GM19324 (cell line): Measurements from ENCODE around the gene CAND1.

Source experiments
- ATAC-seq: cut with Tn5 transposase; IDR thresholded peaks from one replicate; pipeline ENCODE4 v1.9.1; 2021; ENCODE audit warnings: mild to moderate bottlenecking, moderate library complexity; ENCODE audit not compliant: unreplicated experiment, low FRiP score

CAND1 gene

GRCh38 chr12:67268896-67269632, at the start of gene CAND1:
CAND1 (plus strand) TSS chr12:67269358; CDS start chr12:67269718, 360 bp downstream.
- ATAC-seq: peak; percentile 83

- no peak for ATAC-seq
Observed at GRCh38 chr12:67220065-67220464, 49.1 kb upstream of the CAND1 start.

- ATAC-seq: no peak
Observed at GRCh38 chr12:67222302-67222701, 46.9 kb upstream of the CAND1 start.

DNA sequence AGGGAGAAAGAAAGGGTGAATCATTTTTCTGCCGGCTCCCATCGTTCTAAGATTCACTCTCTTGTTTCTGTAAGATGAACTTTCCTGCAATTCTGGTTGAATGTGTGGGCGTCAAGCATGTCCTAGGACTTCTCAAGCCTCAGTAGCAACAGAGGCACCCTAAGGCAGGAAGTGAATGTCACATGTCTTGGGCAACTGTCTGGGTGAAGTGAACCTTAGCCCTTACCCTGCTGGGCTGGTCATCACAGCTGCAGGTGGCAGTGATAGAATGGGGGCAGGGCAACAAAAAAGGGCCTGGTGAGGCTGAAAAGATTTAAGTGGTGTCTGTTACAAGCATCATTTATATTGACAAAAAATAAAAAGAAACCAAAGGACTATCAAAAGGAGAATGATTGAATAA, 45.9 kb upstream of the CAND1 start:
- ATAC-seq: no peak

- ATAC-seq: no peak
Observed at GRCh38 chr12:67237231-67237630, 31.9 kb upstream of the CAND1 start.

DNA sequence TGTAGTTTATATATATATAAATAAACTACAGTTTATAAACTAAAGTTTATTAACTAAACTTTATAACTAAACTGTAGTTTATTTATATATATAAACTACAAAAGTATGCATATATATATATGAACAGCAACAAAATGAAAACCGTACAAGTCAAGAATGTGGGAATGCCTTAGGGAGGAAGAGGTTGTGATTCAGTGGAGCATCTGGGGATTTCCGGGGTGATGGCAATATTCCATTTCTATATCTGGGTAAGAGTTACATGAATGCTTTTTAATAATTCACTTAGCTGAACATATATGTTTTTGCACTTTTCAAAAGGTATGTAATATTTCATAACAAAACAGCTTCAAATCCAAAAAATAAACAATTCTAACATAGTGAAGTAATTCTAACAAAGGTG, 30.1 kb upstream of the CAND1 start:
- no peak for ATAC-seq

DNA sequence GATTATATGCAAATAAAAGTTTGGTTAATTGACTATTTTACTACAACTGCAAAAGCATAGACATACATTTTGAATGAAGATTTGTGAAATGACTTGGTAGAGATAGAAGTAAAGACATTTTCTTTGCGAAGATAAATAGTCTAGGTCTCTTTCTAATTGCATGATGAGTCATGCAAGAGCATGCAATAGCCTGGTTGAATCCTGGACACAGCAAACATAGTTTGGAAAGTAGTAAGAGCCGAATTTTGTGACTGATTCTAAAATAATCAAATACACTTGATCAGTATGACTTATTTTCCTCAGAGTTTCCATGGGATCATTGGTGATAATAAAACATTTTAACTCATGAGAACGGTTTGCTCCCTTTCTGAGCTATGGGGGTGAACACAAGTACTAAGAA, 27.7 kb upstream of the CAND1 start:
- no peak for ATAC-seq

DNA sequence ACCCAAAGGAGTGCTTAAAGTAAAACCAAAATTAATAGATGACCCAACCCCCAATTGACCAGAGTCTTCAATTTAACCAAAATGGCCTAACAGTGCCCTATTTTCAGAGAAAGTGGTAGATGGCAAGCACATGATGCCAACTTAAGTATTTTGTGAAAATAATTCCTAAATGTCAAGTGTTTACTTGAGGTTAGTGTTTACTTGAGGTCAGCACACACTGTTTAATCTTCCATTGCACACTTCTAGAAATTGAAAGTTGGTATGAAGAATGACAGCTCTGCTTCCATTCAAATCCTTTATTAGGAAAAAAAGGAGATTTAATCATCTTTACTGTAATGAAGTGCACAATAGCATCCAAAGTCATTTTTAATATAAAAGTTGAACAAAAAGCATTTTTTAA, 25.9 kb upstream of the CAND1 start:
- ATAC-seq: no peak

DNA sequence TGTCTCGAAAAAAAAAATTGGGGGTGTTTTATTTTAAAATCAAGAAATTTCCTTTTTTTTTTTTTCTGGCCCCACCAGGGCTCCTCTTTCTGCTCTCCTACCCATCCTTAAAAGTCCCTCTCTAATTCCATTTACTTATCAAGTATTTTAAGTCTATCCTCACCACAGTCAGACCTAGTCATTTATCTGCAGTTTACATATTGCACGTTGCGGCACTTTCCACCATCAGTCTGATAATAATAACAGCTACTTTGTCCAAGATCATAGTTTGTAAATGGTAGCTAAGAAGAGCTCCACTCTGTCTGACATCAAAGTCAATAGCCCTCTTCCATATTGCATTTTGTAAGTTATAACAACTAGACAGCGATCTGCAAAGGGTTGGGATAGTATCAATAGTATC, 23.6 kb upstream of the CAND1 start:
- no peak for ATAC-seq

DNA sequence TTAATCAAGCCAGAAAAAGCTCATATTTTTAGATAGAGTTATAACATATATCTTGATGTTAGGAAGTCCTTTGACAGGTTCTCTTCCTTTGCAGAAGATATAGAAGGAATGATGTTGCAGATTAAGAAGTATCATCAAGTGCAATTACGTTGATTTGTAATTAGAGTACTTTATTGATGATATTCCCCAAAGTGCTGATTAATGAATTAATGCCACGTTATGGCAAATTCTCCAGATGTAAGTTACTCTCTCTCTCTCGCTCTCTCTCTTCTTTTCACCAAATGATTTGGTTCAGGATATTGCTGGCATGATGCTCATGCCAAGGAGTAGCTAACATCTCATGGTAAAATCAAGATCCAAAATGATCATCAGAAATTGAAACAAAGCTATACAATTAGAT, 18.1 kb upstream of the CAND1 start:
- ATAC-seq: no peak

GRCh38 chr12:67254372-67255026, 14.7 kb upstream of the CAND1 start:
- ATAC-seq: no peak

DNA sequence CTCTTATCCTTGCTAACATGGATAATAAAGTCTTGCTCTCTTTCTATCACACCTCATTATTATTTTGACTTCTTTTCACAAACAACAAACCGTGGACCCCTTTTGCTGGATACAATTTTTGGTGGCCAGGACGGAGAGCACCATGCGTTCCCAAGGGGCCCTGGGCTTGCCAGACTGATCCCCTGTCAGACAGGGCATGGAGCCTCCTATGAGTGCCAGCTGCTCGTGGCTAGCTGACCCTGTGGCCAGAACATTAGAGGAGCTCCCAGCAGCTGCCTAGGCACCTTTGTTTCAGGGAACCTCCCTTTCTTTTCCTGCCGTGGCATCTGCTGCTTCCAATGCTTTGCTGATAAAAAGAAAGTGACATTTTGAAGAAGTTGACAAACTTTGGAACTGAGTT, 12.5 kb upstream of the CAND1 start:
- no peak for ATAC-seq

- no peak for ATAC-seq
Observed at GRCh38 chr12:67263471-67263870, 5.7 kb upstream of the CAND1 start.

- ATAC-seq: peak; percentile 82
Observed at GRCh38 chr12:67268335-67268895, 743 bp upstream of the CAND1 start.

- ATAC-seq: peak; percentile 16
Observed at GRCh38 chr12:67269633-67270573, 745 bp downstream of the CAND1 start.

- ATAC-seq: no peak
Observed at GRCh38 chr12:67270622-67271021, 1.5 kb downstream of the CAND1 start.

- no peak for ATAC-seq
Observed at GRCh38 chr12:67271976-67272375, 2.8 kb downstream of the CAND1 start.

DNA sequence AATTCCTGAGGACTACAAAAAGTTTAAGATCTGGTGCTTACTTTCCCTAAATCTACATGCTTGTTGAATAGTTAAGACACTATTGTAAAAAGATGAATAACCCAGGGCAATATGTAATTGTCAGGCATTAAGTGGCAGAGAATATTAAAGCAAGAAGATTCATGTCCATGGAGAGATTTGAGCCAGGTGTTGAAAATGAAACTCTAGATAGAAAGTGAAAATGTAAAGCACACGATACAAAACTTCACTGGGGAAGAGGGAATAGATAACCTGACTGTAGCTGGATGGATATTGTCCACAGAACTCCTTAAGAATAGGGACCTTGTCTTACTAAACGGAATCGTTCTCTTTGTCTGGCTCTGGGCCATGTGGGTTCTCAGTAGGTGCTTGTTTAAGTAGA, 5.0 kb downstream of the CAND1 start:
- no peak for ATAC-seq

GRCh38 chr12:67275380-67275913, 6.3 kb downstream of the CAND1 start:
- no peak for ATAC-seq

DNA sequence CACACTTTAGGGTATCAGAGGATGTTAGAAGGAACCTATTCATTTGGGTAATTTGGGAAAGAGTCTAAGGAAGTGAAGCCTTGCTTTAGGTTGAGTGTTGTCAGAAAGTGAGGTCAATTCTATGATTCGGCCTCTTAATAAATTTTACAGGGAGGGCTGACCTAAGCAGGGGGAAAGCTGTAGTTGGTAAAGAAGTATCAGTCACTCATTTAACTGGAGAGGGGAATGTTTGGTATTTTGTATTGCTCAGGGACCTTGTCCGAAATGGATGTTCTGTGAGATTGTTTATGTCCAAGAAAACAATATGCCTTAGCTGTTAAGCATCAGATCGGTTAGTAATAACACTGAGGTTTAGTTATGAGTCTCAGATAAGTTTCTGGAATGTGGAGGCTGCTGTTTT, 7.3 kb downstream of the CAND1 start:
- no peak for ATAC-seq

DNA sequence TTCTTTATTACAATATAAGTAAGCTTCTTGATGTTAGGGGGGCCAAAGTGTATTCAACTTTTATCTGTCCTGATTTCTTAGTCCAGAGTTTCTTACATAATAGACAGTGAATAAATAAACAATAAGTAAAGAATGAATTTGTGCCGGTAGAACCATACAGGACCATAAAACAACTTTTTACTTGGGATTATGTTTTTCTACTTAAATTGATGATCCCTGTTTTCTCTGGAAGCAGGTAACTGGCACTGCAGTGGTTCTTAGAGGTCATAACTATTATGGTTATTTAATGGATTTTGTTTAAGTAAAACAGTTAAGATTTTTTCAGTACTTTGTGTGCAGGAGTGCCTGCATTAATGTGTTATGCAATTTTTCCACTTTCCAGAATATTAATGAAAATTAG, 10.5 kb downstream of the CAND1 start:
- no peak for ATAC-seq
